ENCODE results near the gene DNAL4. TPM values are rescaled to one million over a fixed set of nuclear protein-coding genes. Genes with fewer than 3 reads are reported as not detected.

Gene DNAL4
- total and polyA plus RNA-seq, 2 donors (not counting 3 experiments of a cell fraction or from before 2014, with no cell fraction given): 12.9 to 22.7 TPM

DNA sequence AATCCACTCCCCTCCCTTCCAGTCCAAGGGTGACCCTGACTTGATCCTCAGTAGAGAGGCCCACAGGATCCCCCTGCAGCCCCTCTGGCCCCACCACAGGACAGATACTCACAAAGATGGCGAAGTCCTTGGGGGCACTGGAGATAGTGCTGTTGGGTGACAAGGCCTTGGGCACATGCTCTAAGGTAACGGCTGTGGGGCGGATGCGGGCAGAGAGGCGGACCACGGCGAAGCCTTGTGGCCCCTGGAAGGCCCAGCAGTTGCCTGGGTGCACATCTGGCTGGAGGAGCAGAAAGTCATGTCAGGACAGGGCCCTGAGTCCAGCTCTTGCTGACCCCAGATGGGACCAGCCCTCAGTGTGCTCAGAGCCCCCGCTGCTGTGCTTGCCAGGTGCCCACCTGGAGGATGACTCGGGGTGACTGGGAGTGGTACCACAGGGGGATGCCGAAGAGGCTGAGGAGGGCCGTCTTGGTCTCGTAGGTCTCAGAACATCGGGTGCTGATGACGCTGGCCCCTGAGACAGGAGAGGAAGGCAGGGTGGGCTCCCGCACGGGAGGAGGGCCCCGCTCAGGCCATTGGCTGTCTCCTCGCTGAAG lies 55.4 kb downstream of the DNAL4 start:
- POLR2A ChIA-PET: no interaction called here
- Histone ChIP-seq H3K4me1 (ENCODE audit: control insufficient read depth, extremely low read depth, insufficient read depth, low read length) (no peaks in the 10 kb centered on the region), H3K36me3 (ENCODE audit: control insufficient read depth in 2 of 2, extremely low read depth in 1 of 2, insufficient read depth in 2 of 2, low read length in 2 of 2) (peaks cover 12 to 67% of the 10 kb centered on the region in 2 experiments), H3K27me3 (ENCODE audit: control insufficient read depth in 2 of 2, insufficient read depth in 2 of 2, low read length in 2 of 2) (no peaks in the 10 kb centered on the region), H3K4me2 (ENCODE audit: insufficient read depth, low read length) (no peak overlapping the region), H3K9me1 (replicated peaks; ENCODE audit: control insufficient read depth, extremely low read depth, insufficient read depth, low read length) (no peaks in the 10 kb centered on the region), H3K4me3 (replicated peaks in 1 of 3; ENCODE audit: insufficient read depth in 1 of 3, low read depth in 1 of 3, low read length in 3 of 3) (no peak overlapping the region), H3K27ac (ENCODE audit: insufficient read depth, low read depth, low read length) (no peak overlapping the region), H3K9ac (replicated peaks; ENCODE audit: extremely low read depth, insufficient read depth, low read length) (no peak overlapping the region), H3K79me2 (ENCODE audit: control insufficient read depth, insufficient read depth, low read length) (no peaks in the 10 kb centered on the region), H3K9me3 (replicated peaks; ENCODE audit: control insufficient read depth, insufficient read depth, low read length) (no peaks in the 10 kb centered on the region), H4K20me1 (replicated peaks; ENCODE audit: control insufficient read depth, extremely low read depth, insufficient read depth, low read length) (no peaks in the 10 kb centered on the region), H2AFZ (ENCODE audit: low read depth, low read length) (no peak overlapping the region)
- BruUV-seq (replicated peaks): no TSS peak
- dilution Hi-C loops (cut with MboI; ENCODE audit: extremely low pct_ligation_motif_present, low sequenced_read_pairs): no loop called here
- no peak for TF ChIP-seq EZH2 (IDR thresholded peaks at IDR 0.05; ENCODE audit: borderline replicate concordance, low read depth, low read length, severe bottlenecking)
- TF ChIP-seq POLR2A (IDR thresholded peaks at IDR 0.05; ENCODE audit: low read depth, low read length): no peak
- no peak for TF ChIP-seq POLR2AphosphoS5 (IDR thresholded peaks at IDR 0.05; ENCODE audit: insufficient read depth, low read depth, low read length)
- TF ChIP-seq CTCF (IDR thresholded peaks at IDR 0.05; ENCODE audit: extremely low read depth in 1 of 2, insufficient read depth in 1 of 2, low read depth in 1 of 2, low read length in 2 of 2): no peak
- no peak for TF ChIP-seq MAX (IDR thresholded peaks at IDR 0.05; ENCODE audit: insufficient read depth, insufficient read length)
- TF ChIP-seq JUN (IDR thresholded peaks at IDR 0.05; ENCODE audit: borderline replicate concordance, insufficient read depth, insufficient read length, low read depth): no peak
- TF ChIP-seq GATA2 (IDR thresholded peaks at IDR 0.05; ENCODE audit: insufficient read depth, insufficient read length, low read depth, low read length): no peak
- TF ChIP-seq FOS (IDR thresholded peaks at IDR 0.05; ENCODE audit: borderline replicate concordance, insufficient read depth, low read length): no peak
- TF ChIP-seq MYC (IDR thresholded peaks at IDR 0.05; ENCODE audit: low read depth, low read length): no peak
- intact Hi-C loops (cut with micrococcal nuclease): no loop called here
- DNase-seq (ENCODE audit: low read depth, low spot score) (no peak), FAIRE-seq (no peak)
- CTCF ChIA-PET: interaction anchor here (1.4 kb wide), 1 partner anchor 9 kb away, joined by 4 read pairs; no protein-coding TSS in a partner anchor
